CD4-positive, alpha-beta T cell (primary cell): ENCODE data around the gene ZNF778. TPM values are rescaled to one million over a fixed set of nuclear protein-coding genes. Genes with fewer than 3 reads are reported as not detected.

Experiments
- ATAC-seq: fragments of 200-7000 bp; cut with Tn5 transposase; one replicate; pipeline ENCODE4 v1.10.0; 2022; ENCODE audit warnings: mild to moderate bottlenecking; ENCODE audit not compliant: poor library complexity
- CTCF ChIA-PET: fragments of 350-600 bp; sonication (Branson Sonifier 250); formaldehyde crosslinking; loops from one replicate; lab custom pipeline; 2021; ENCODE audit warnings: antibody characterized with exemption, inconsistent platforms; lab: Charles Lee
- POLR2A ChIA-PET: fragments of 350-600 bp; sonication (Branson Sonifier 250); formaldehyde crosslinking; loops from one replicate; lab custom pipeline; 2021; ENCODE audit warnings: antibody characterized with exemption, inconsistent platforms; lab: Charles Lee
- DNase-seq, 14 experiments: peaks; one replicate each; pipeline ENCODE4 v3.0.0-alpha.2; 2013 to 2020; ENCODE audit warnings: mixed read lengths in 2 of 14
- H3K27ac ChIP-seq, 2 donors: one replicate each; pipeline versions ENCODE4 v1.5.1 to v1.7.0; 2013; ENCODE audit warnings: low read length in 2 of 2, low read depth in 1 of 2, mild to moderate bottlenecking in 1 of 2
- H3K27me3 ChIP-seq, 2 experiments: 1 replicate in 1 of 2; 2 replicates in 1 of 2; pipeline versions ENCODE4 v1.6.1 to v1.7.0; 2013; ENCODE audit warnings: low read length in 2 of 2, control low read depth in 1 of 2, mild to moderate bottlenecking in 1 of 2, moderate library complexity in 1 of 2; ENCODE audit not compliant: insufficient read depth in 2 of 2, control insufficient read depth in 1 of 2
- H3K36me3 ChIP-seq: one replicate; pipeline ENCODE4 v1.6.1; 2013; ENCODE audit warnings: low read length, control low read depth; ENCODE audit not compliant: insufficient read depth
- H3K4me1 ChIP-seq: one replicate; pipeline ENCODE4 v1.6.1; 2013; ENCODE audit warnings: low read length, control low read depth; ENCODE audit not compliant: insufficient read depth
- H3K4me3 ChIP-seq: one replicate; pipeline ENCODE4 v1.5.1; 2013; ENCODE audit warnings: mild to moderate bottlenecking, low read length, moderate library complexity
- H3K9me3 ChIP-seq, 2 experiments: 1 replicate in 1 of 2; 2 replicates in 1 of 2; pipeline versions ENCODE4 v1.6.1 to v1.7.0; 2013; ENCODE audit warnings: low read length in 2 of 2, mild to moderate bottlenecking in 2 of 2, control low read depth in 1 of 2, moderate library complexity in 1 of 2; ENCODE audit not compliant: control insufficient read depth in 1 of 2, insufficient read depth in 1 of 2
- H3K27ac Mint-ChIP-seq: one replicate; pipeline ENCODE4 v1.8.0; 2020; ENCODE audit warnings: mixed read lengths
- H3K27me3 Mint-ChIP-seq: one replicate; pipeline ENCODE4 v1.8.0; 2021; ENCODE audit warnings: mixed read lengths
- H3K36me3 Mint-ChIP-seq: one replicate; pipeline ENCODE4 v1.8.0; 2021; ENCODE audit warnings: low read depth, mixed read lengths
- H3K4me1 Mint-ChIP-seq: one replicate; pipeline ENCODE4 v1.8.0; 2021; ENCODE audit warnings: low read depth, mixed read lengths
- H3K4me3 Mint-ChIP-seq: one replicate; pipeline ENCODE4 v1.8.0; 2020; ENCODE audit warnings: mild to moderate bottlenecking, mixed read lengths
- H3K9me3 Mint-ChIP-seq: one replicate; pipeline ENCODE4 v1.8.0; 2020; ENCODE audit warnings: mixed read lengths
- intact Hi-C, 2 experiments: fragments of 100-400 bp; cut with DNase I in 1 of 2; cut with micrococcal nuclease in 1 of 2; formaldehyde crosslinking; loops; one replicate each; pipeline versions ENCODE4 v1.15.1 to v1.9.0; 2023 to 2025; cut with DNase I, micrococcal nuclease
- total RNA-seq, 174 experiments: library from RNA in 2 of 174; stranded (reverse) in 2 of 174; gene quantifications; one replicate each; pipeline ENCODE4 v1.2.3 and lab custom pipeline; 2021 to 2026
- TF ChIP-seq, protein P1 (sequence below): fragments of 200-600 bp; IDR thresholded peaks from one replicate; pipeline ENCODE4 v1.8.0; 2022; ENCODE audit warnings: antibody characterized with exemption, mild to moderate bottlenecking

The ZNF778 gene
- total RNA-seq, 2 experiments from 2014 or later: 4.0 to 6.7 TPM

DNA sequence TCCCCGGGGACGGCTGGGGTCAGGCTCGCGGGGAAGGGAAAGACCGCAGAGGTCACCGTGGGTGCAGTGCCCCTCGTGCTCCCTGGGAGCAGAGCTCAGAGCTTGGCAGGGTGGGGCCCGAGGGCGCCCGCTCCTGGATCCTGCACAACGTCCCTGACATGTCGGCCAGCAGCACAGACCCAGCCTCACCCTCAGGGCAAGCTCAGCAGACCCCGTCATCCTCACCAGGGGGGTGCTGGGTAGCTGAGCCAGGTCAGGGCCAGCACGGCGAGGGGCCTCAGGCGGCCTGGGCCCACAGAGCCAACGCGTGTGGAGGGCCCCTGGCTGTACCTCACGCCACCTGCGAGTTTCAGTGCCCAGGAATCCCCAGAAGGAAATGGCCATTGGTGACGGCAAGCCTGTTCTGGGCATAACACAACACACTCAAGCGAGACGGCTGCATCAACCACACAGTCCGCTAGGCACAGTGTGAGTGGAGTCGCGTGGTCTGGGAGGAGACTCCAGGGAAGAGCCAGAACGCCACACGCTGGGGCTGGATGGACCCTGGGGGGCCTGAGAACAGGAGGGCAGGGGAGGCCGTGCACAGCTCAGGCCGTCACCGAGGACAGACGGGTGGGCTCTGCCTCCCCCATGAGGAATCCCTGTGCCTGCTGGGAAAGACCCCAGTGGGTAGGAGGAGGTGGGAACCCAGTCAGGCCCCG is 60.3 kb downstream of the ZNF778 start:
- Mint-ChIP-seq H3K4me3 (no peak overlapping the region), H3K27ac (peak overlapping the region; percentile 36), H3K36me3 (peaks cover 54% of the 10 kb centered on the region), H3K27me3 (no peaks in the 10 kb centered on the region), H3K9me3 (no peaks in the 10 kb centered on the region), H3K4me1 (no peaks in the 10 kb centered on the region)
- POLR2A ChIA-PET: no interaction called here
- Histone ChIP-seq H3K27ac (no peak overlapping the region), H3K4me3 (no peak overlapping the region), H3K9me3 (peaks cover 0 to 7% of the 10 kb centered on the region in 2 experiments), H3K4me1 (no peaks in the 10 kb centered on the region), H3K27me3 (no peaks in the 10 kb centered on the region), H3K36me3 (peaks cover 76% of the 10 kb centered on the region)
- intact Hi-C loops: no loop called here
- DNase-seq: no peak
- ATAC-seq: no peak
- TF ChIP-seq, protein P1, sequence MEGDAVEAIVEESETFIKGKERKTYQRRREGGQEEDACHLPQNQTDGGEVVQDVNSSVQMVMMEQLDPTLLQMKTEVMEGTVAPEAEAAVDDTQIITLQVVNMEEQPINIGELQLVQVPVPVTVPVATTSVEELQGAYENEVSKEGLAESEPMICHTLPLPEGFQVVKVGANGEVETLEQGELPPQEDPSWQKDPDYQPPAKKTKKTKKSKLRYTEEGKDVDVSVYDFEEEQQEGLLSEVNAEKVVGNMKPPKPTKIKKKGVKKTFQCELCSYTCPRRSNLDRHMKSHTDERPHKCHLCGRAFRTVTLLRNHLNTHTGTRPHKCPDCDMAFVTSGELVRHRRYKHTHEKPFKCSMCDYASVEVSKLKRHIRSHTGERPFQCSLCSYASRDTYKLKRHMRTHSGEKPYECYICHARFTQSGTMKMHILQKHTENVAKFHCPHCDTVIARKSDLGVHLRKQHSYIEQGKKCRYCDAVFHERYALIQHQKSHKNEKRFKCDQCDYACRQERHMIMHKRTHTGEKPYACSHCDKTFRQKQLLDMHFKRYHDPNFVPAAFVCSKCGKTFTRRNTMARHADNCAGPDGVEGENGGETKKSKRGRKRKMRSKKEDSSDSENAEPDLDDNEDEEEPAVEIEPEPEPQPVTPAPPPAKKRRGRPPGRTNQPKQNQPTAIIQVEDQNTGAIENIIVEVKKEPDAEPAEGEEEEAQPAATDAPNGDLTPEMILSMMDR: no peak
- CTCF ChIA-PET: interaction anchor here (0.6 to 1.2 kb wide), 2 partner anchors 14 to 23 kb away, joined by 3 to 4 read pairs; no protein-coding TSS in a partner anchor

DNA sequence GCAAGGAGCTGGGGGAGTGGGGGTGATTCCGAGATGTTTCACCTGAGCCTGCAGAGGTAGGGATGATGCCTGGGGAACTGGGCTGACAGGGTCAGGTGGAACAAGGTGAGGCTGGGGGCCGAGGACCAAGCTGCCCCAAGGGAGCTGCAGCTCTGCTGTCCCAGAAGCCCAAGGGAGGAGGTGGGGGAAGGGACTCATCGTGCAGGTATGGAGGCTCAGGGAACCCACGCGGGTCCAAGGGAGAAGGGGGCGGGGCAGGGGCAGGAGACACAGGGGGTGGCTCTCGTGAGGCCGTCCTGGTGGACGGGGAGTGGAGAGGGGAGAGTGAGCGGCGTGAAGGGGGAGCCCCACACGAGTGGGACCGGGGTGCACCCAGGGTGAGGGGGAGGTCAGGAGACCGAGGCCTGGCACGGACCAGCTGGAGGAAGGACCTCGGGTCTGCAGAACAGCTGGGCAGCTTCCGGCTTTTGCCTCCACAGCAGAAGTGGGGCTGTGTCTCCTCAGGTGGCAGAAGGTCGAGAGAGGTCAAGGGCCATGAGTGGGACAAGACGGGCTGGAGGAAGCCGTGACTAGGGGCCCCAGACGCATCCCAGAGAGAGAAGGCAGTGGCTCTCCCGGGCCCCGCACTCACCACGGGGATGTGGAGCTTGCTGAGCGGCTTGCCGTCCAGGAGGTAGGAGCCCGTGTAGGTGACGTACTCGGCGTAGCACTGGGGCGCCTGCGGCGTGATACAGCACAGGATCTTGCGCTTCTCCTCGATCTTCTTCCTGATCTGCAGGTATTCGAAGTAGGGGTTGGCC is 61.1 kb downstream of the ZNF778 start:
- intact Hi-C loops: no loop called here
- H3K27ac Mint-ChIP-seq: no peak overlapping the region

DNA sequence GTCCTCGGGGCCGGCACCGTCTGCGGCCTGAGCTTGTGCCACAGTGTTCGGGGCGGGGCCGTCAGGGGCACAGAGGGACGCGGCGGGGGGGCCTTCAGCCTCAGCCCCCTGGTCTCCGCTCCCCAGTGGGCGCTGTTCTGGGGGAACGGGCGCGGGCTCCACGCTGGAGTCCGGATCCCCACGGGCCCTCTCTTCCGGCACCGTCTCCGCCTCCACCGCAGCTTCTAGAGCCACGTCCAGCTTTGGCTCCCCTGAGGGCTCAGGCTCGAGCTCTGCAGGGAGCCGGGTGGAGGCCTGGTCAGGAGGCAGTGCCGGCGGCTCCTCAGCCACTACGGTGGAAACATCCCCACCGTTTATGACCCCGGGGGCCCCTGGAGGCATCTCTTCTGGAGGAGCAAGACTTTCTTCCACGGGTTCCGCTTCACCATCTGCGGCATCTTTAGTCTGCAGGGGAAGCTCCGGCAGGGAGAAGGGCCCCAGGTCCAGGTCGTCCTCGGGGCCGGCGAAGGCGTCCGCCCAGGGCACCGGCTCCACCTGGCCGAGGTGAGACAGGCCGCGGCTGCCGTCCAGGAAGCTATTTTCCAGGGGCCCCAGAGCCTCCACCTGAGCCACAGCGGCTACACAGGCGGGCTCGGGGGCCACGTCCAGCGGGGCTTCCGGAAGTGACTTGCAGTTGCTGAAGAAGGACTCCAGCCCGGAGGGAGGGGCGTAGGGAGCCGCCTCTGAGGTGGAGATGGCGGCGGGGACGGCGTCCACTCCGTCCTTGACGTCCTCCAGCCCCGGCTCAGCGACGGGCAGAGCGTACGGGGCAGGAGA is 62.4 kb downstream of the ZNF778 start:
- H3K27me3 ChIP-seq: no peaks in the 10 kb centered on the region
- H3K4me3 ChIP-seq: no peak overlapping the region
- ATAC-seq: no peak
- no peak overlapping the region for H3K27ac Mint-ChIP-seq
- H3K9me3 ChIP-seq: peaks cover 0 to 7% of the 10 kb centered on the region in 2 experiments
- H3K36me3 ChIP-seq: peaks cover 76% of the 10 kb centered on the region
- H3K4me1 Mint-ChIP-seq: no peaks in the 10 kb centered on the region
- intact Hi-C loops: no loop called here
- TF ChIP-seq, protein P1: no peak
- no peaks in the 10 kb centered on the region for H3K27me3 Mint-ChIP-seq
- ChIA-PET CTCF (no interaction called here), POLR2A (no interaction called here)
- peaks cover 36% of the 10 kb centered on the region for H3K36me3 Mint-ChIP-seq
- no peak overlapping the region for H3K4me3 Mint-ChIP-seq
- DNase-seq: no peak
- H3K4me1 ChIP-seq: no peaks in the 10 kb centered on the region
- no peaks in the 10 kb centered on the region for H3K9me3 Mint-ChIP-seq
- H3K27ac ChIP-seq: no peak overlapping the region

More for the DNA sequence above, 61.1 kb downstream of the ZNF778 start:
- no peak overlapping the region for H3K4me3 ChIP-seq
- no peaks in the 10 kb centered on the region for H3K27me3 ChIP-seq
- no peak for ATAC-seq
- no peaks in the 10 kb centered on the region for H3K4me1 ChIP-seq
- no peaks in the 10 kb centered on the region for H3K9me3 Mint-ChIP-seq
- no peak overlapping the region for H3K4me3 Mint-ChIP-seq
- no peak for DNase-seq
- H3K9me3 ChIP-seq: peaks cover 0 to 7% of the 10 kb centered on the region in 2 experiments
- ChIA-PET CTCF (no interaction called here), POLR2A (no interaction called here)
- no peaks in the 10 kb centered on the region for H3K27me3 Mint-ChIP-seq
- H3K36me3 Mint-ChIP-seq: peaks cover 45% of the 10 kb centered on the region
- TF ChIP-seq, protein P1: no peak
- H3K36me3 ChIP-seq: peaks cover 76% of the 10 kb centered on the region
- no peak overlapping the region for H3K27ac ChIP-seq
- no peaks in the 10 kb centered on the region for H3K4me1 Mint-ChIP-seq
